MM.1S (cell line): ENCODE data around the gene DCUN1D5.
A peak's percentile ranks its signal among the peaks of the same experiment; 100 is the strongest.

Source experiments
- DNase-seq: peaks from one replicate; pipeline ENCODE4 v3.0.0-alpha.2; 2015
- H2AFZ ChIP-seq: fragments of 300-600 bp; sonication (generic); 2 replicates; pipeline ENCODE4 v1.6.0; 2016; ENCODE audit warnings: antibody characterized with exemption, low read length
- H3F3A ChIP-seq: fragments of 300-600 bp; sonication (generic); 2 replicates; pipeline ENCODE4 v1.6.1; 2016; ENCODE audit warnings: mild to moderate bottlenecking, antibody characterized with exemption, low read length, moderate library complexity, mixed read lengths; ENCODE audit not compliant: insufficient read depth
- H3K27ac ChIP-seq: fragments of 300-600 bp; sonication (generic); 2 replicates; pipeline ENCODE4 v1.5.1; 2016; ENCODE audit warnings: mild to moderate bottlenecking, low read length
- H3K27me3 ChIP-seq: fragments of 300-600 bp; sonication (generic); replicated peaks from 2 replicates; pipeline ENCODE4 v1.6.0; 2016; ENCODE audit warnings: low read length; ENCODE audit not compliant: insufficient read depth
- H3K36me3 ChIP-seq: fragments of 300-600 bp; sonication (generic); replicated peaks from 2 replicates; pipeline ENCODE4 v1.6.1; 2016; ENCODE audit warnings: mild to moderate bottlenecking, low read length, mixed read lengths; ENCODE audit not compliant: insufficient read depth
- H3K4me1 ChIP-seq: fragments of 300-600 bp; sonication (generic); 2 replicates; pipeline ENCODE4 v1.6.1; 2016; ENCODE audit warnings: low read length, mixed read lengths
- H3K4me2 ChIP-seq: fragments of 300-600 bp; sonication (generic); 2 replicates; pipeline ENCODE4 v1.6.0; 2016; ENCODE audit warnings: low read depth, low read length
- H3K4me3 ChIP-seq: fragments of 300-600 bp; sonication (generic); 2 replicates; pipeline ENCODE4 v1.5.1; 2016; ENCODE audit warnings: low read length, mixed read lengths
- H3K79me2 ChIP-seq: fragments of 300-600 bp; sonication (generic); 2 replicates; pipeline ENCODE4 v1.6.1; 2016; ENCODE audit warnings: mixed run types, low read length, mixed read lengths
- H3K9ac ChIP-seq: fragments of 300-600 bp; sonication (generic); 2 replicates; pipeline ENCODE4 v1.6.1; 2016; ENCODE audit warnings: low read length, mixed read lengths
- H3K9me2 ChIP-seq: fragments of 300-600 bp; sonication (generic); replicated peaks from 2 replicates; pipeline ENCODE4 v1.6.1; 2016; ENCODE audit warnings: mild to moderate bottlenecking, low read length, mixed read lengths; ENCODE audit not compliant: insufficient read depth
- H3K9me3 ChIP-seq: fragments of 300-600 bp; sonication (generic); replicated peaks from 2 replicates; pipeline ENCODE4 v1.6.1; 2016; ENCODE audit warnings: mild to moderate bottlenecking, low read length, mixed read lengths; ENCODE audit not compliant: insufficient read depth
- H4K20me1 ChIP-seq: fragments of 300-600 bp; sonication (generic); 2 replicates; pipeline ENCODE4 v1.6.1; 2016; ENCODE audit warnings: mild to moderate bottlenecking, low read length, moderate library complexity, mixed read lengths; ENCODE audit not compliant: insufficient read depth
- CTCF ChIP-seq: fragments of 300-600 bp; sonication (generic); IDR thresholded peaks from 2 replicates; pipeline ENCODE4 v1.5.1; 2016; ENCODE audit warnings: antibody characterized with exemption, low read length, mixed read lengths
- EZH2 ChIP-seq: fragments of 300-600 bp; sonication (generic); optimal IDR thresholded peaks from 2 replicates; pipeline ENCODE3; 2017; ENCODE audit warnings: low read depth, mild to moderate bottlenecking, antibody characterized with exemption, low read length, mixed read lengths
- EZH2phosphoT487 ChIP-seq: fragments of 300-600 bp; sonication (generic); IDR thresholded peaks from 2 replicates; pipeline ENCODE4 v1.6.1; 2018; ENCODE audit warnings: antibody characterized with exemption, low read length

Gene DCUN1D5

GRCh38 chr11:103076361-103076760, 15.6 kb downstream of the DCUN1D5 start:
- Histone ChIP-seq H3K9me3 (no peaks in the 10 kb centered on the region), H2AFZ (no peak overlapping the region), H3K9ac (no peak overlapping the region), H3K36me3 (no peaks in the 10 kb centered on the region; the same call in 1 of the 2 replicates), H3K4me2 (no peak overlapping the region), H3K27me3 (no peaks in the 10 kb centered on the region), H3F3A (no peaks in the 10 kb centered on the region; the same call in 1 of the 2 replicates), H3K4me1 (no peaks in the 10 kb centered on the region), H4K20me1 (no peaks in the 10 kb centered on the region), H3K79me2 (peaks cover 13% of the 10 kb centered on the region; the same call in 1 of the 2 replicates), H3K4me3 (no peak overlapping the region), H3K27ac (no peak overlapping the region), H3K9me2 (no peaks in the 10 kb centered on the region)
- DNase-seq = no peak
- TF ChIP-seq EZH2 (no peak), CTCF (no peak), EZH2phosphoT487 (no peak)

GRCh38 chr11:103071008-103071407, 21.0 kb downstream of the DCUN1D5 start:
- Histone ChIP-seq H3K9me3 (no peaks in the 10 kb centered on the region), H3K9ac (no peak overlapping the region), H3K36me3 (peaks cover 8% of the 10 kb centered on the region), H2AFZ (no peak overlapping the region), H3K27me3 (no peaks in the 10 kb centered on the region), H3K4me2 (no peak overlapping the region), H3K79me2 (peaks cover 43% of the 10 kb centered on the region), H4K20me1 (no peaks in the 10 kb centered on the region), H3K9me2 (no peaks in the 10 kb centered on the region), H3K4me1 (peaks cover 33% of the 10 kb centered on the region), H3K4me3 (no peak overlapping the region), H3K27ac (no peak overlapping the region), H3F3A (no peaks in the 10 kb centered on the region; the same call in 1 of the 2 replicates)
- TF ChIP-seq CTCF (no peak), EZH2phosphoT487 (no peak)
- DNase-seq = no peak

- Histone ChIP-seq H2AFZ (no peak overlapping the region), H3K4me2 (peak overlapping the region; percentile 39), H3K4me1 (peaks cover 33% of the 10 kb centered on the region), H3K36me3 (peaks cover 10% of the 10 kb centered on the region), H3K27me3 (no peaks in the 10 kb centered on the region), H3K9me2 (no peaks in the 10 kb centered on the region), H3K27ac (peak overlapping the region; percentile 4; the same call in 1 of the 2 replicates), H3K4me3 (no peak overlapping the region), H4K20me1 (no peaks in the 10 kb centered on the region), H3F3A (no peaks in the 10 kb centered on the region; the same call in 1 of the 2 replicates), H3K9me3 (no peaks in the 10 kb centered on the region), H3K79me2 (peaks cover 43% of the 10 kb centered on the region), H3K9ac (no peak overlapping the region)
- peak; percentile 37 for DNase-seq
- TF ChIP-seq EZH2phosphoT487 (no peak), CTCF (no peak), EZH2 (no peak)
These were observed 21.8 kb downstream of the DCUN1D5 start for GRCh38 chr11:103070142-103070541.
